ELR (cell line): ENCODE results near the gene EML5.
A peak's percentile ranks its signal among the peaks of the same experiment; 100 is the strongest.

Source experiments
- DNase-seq: peaks from one replicate; pipeline ENCODE4 v3.0.0-alpha.2; 2015; ENCODE audit warnings: low read depth

Gene EML5

GRCh38 chr14:88614218-88614907, 178.4 kb downstream of the EML5 start:
- DNase-seq, result peak; percentile 74

- peak; percentile 87 for DNase-seq
Observed at GRCh38 chr14:88613552-88614010, 179.2 kb downstream of the EML5 start.

GRCh38 chr14:88612981-88613380, 179.8 kb downstream of the EML5 start:
- peak; percentile 17 for DNase-seq

GRCh38 chr14:88611878-88612277, 180.9 kb downstream of the EML5 start:
- DNase-seq, result peak; percentile 64

- no peak for DNase-seq
Observed at GRCh38 chr14:88607829-88608228, 184.9 kb downstream of the EML5 start.

GRCh38 chr14:88605594-88605993, 187.2 kb downstream of the EML5 start:
- no peak for DNase-seq

GRCh38 chr14:88604212-88604611, 188.5 kb downstream of the EML5 start:
- no peak for DNase-seq

GRCh38 chr14:88599761-88600439, 192.9 kb downstream of the EML5 start:
- DNase-seq, result no peak

GRCh38 chr14:88599326-88599725, 193.4 kb downstream of the EML5 start:
- no peak for DNase-seq

- no peak for DNase-seq
Observed at GRCh38 chr14:88598097-88598675, 194.6 kb downstream of the EML5 start.

GRCh38 chr14:88597601-88598000, 195.2 kb downstream of the EML5 start:
- no peak for DNase-seq

- DNase-seq, result no peak
Observed at GRCh38 chr14:88597038-88597437, 195.7 kb downstream of the EML5 start.

- DNase-seq, result no peak
Observed at GRCh38 chr14:88592031-88592430, 200.7 kb downstream of the EML5 start.

GRCh38 chr14:88590173-88590572, 202.6 kb downstream of the EML5 start:
- DNase-seq, result peak; percentile 26

- no peak for DNase-seq
Observed at GRCh38 chr14:88588081-88588480, 204.7 kb downstream of the EML5 start.

GRCh38 chr14:88584451-88584850, 208.3 kb downstream of the EML5 start:
- no peak for DNase-seq

- no peak for DNase-seq
Observed at GRCh38 chr14:88576222-88576621, 216.5 kb downstream of the EML5 start.

GRCh38 chr14:88572117-88572516, 220.6 kb downstream of the EML5 start:
- no peak for DNase-seq

- DNase-seq, result no peak
Observed at GRCh38 chr14:88568196-88568595, 224.6 kb downstream of the EML5 start.

GRCh38 chr14:88565427-88565826, 227.3 kb downstream of the EML5 start:
- DNase-seq, result no peak

GRCh38 chr14:88563845-88564244, 228.9 kb downstream of the EML5 start:
- DNase-seq, result no peak

GRCh38 chr14:88562831-88563686, 229.7 kb downstream of the EML5 start, which contains the start of gene ZC3H14:
ZC3H14 (plus strand) TSS chr14:88563037; CDS start chr14:88563134, 97 bp downstream.
- DNase-seq, result peak; percentile 89
